Measurements from ENCODE around the gene MPL.

MPL gene

GRCh38 chr1:43304771-43305300, 32.8 kb upstream of the MPL start:
- no peak overlapping the region for H3K4ac ChIP-seq (ENCODE audit: low read depth, low read length)
- no peak overlapping the region for H3K18ac ChIP-seq (ENCODE audit: low read length)
- WGBS (ENCODE audit: extremely low coverage, insufficient coverage, insufficient read length): no CpG with 5 or more reads among the region's 46 CpGs
- no peaks in the 10 kb centered on the region for H3K36me3 ChIP-seq (ENCODE audit: control insufficient read depth in 1 of 2, insufficient read depth in 2 of 2, low read length in 2 of 2)
- H3K9ac ChIP-seq (ENCODE audit: low read length): no peak overlapping the region
- H4K12ac ChIP-seq (ENCODE audit: low read depth, low read length): no peak overlapping the region
- no peak overlapping the region for H3K14ac ChIP-seq (ENCODE audit: low read length)
- H3K9me3 ChIP-seq (ENCODE audit: insufficient read depth, low read depth, low read length): peaks cover 3% of the 10 kb centered on the region
- H2BK5ac ChIP-seq (ENCODE audit: low read depth, low read length, poor library complexity): no peak overlapping the region
- no peak overlapping the region for H3K27ac ChIP-seq (ENCODE audit: low read depth, low read length)
- H2AK5ac ChIP-seq (ENCODE audit: low read length): no peak overlapping the region
- no peak overlapping the region for H4K91ac ChIP-seq (ENCODE audit: low read depth, low read length)
- H3K23ac ChIP-seq (ENCODE audit: low read length): no peak overlapping the region
- no peak overlapping the region for H2AFZ ChIP-seq (ENCODE audit: insufficient read depth, low read length, poor library complexity)
- H2BK12ac ChIP-seq (ENCODE audit: low read length): no peak overlapping the region
- H3K4me3 ChIP-seq (ENCODE audit: low read depth, low read length): no peak overlapping the region
- no peak overlapping the region for H2BK120ac ChIP-seq (ENCODE audit: insufficient read depth, low read length, poor library complexity)
- H3K79me1 ChIP-seq (ENCODE audit: low read length): no peaks in the 10 kb centered on the region
- no peak for DNase-seq
- no peaks in the 10 kb centered on the region for H3K4me1 ChIP-seq (ENCODE audit: control insufficient read depth in 1 of 2, insufficient read depth in 2 of 2, low read length in 2 of 2)
- H4K8ac ChIP-seq (ENCODE audit: low read depth, low read length): no peak overlapping the region
- H3K4me2 ChIP-seq (ENCODE audit: low read length): no peak overlapping the region
- no peaks in the 10 kb centered on the region for H3K79me2 ChIP-seq (ENCODE audit: control insufficient read depth, insufficient read depth, low read length, poor library complexity)
- no peaks in the 10 kb centered on the region for H3K27me3 ChIP-seq (ENCODE audit: insufficient read depth, low read length)

GRCh38 chr1:43305461-43305860, 32.2 kb upstream of the MPL start:
- no peak for DNase-seq
- H3K79me1 ChIP-seq (ENCODE audit: low read length): no peaks in the 10 kb centered on the region
- H3K4ac ChIP-seq (ENCODE audit: low read depth, low read length): no peak overlapping the region
- H2BK5ac ChIP-seq (ENCODE audit: low read depth, low read length, poor library complexity): no peak overlapping the region
- no peak overlapping the region for H3K18ac ChIP-seq (ENCODE audit: low read length)
- no peaks in the 10 kb centered on the region for H3K4me1 ChIP-seq (ENCODE audit: control insufficient read depth in 1 of 2, insufficient read depth in 2 of 2, low read length in 2 of 2)
- no peak overlapping the region for H2AK5ac ChIP-seq (ENCODE audit: low read length)
- H3K9me3 ChIP-seq (ENCODE audit: insufficient read depth, low read depth, low read length): peaks cover 3% of the 10 kb centered on the region
- H2BK120ac ChIP-seq (ENCODE audit: insufficient read depth, low read length, poor library complexity): no peak overlapping the region
- H2AFZ ChIP-seq (ENCODE audit: insufficient read depth, low read length, poor library complexity): no peak overlapping the region
- H3K79me2 ChIP-seq (ENCODE audit: control insufficient read depth, insufficient read depth, low read length, poor library complexity): no peaks in the 10 kb centered on the region
- no peak overlapping the region for H3K14ac ChIP-seq (ENCODE audit: low read length)
- no peak overlapping the region for H3K4me2 ChIP-seq (ENCODE audit: low read length)
- H2BK12ac ChIP-seq (ENCODE audit: low read length): no peak overlapping the region
- no peak overlapping the region for H3K23ac ChIP-seq (ENCODE audit: low read length)
- H3K36me3 ChIP-seq (ENCODE audit: control insufficient read depth in 1 of 2, insufficient read depth in 2 of 2, low read length in 2 of 2): no peaks in the 10 kb centered on the region
- H4K91ac ChIP-seq (ENCODE audit: low read depth, low read length): no peak overlapping the region
- no CpG with 5 or more reads among the region's 3 CpGs for WGBS (ENCODE audit: extremely low coverage, insufficient coverage, insufficient read length)
- H3K9ac ChIP-seq (ENCODE audit: low read length): no peak overlapping the region
- no peak overlapping the region for H3K27ac ChIP-seq (ENCODE audit: low read depth, low read length)
- H4K12ac ChIP-seq (ENCODE audit: low read depth, low read length): no peak overlapping the region
- H4K8ac ChIP-seq (ENCODE audit: low read depth, low read length): no peak overlapping the region
- no peaks in the 10 kb centered on the region for H3K27me3 ChIP-seq (ENCODE audit: insufficient read depth, low read length)
- H3K4me3 ChIP-seq (ENCODE audit: low read depth, low read length): no peak overlapping the region

GRCh38 chr1:43305926-43306687, 31.5 kb upstream of the MPL start:
- no peaks in the 10 kb centered on the region for H3K4me1 ChIP-seq (ENCODE audit: control insufficient read depth in 1 of 2, insufficient read depth in 2 of 2, low read length in 2 of 2)
- H3K9ac ChIP-seq (ENCODE audit: low read length): no peak overlapping the region
- no peak overlapping the region for H4K91ac ChIP-seq (ENCODE audit: low read depth, low read length)
- H2AFZ ChIP-seq (ENCODE audit: insufficient read depth, low read length, poor library complexity): no peak overlapping the region
- H3K79me2 ChIP-seq (ENCODE audit: control insufficient read depth, insufficient read depth, low read length, poor library complexity): no peaks in the 10 kb centered on the region
- H3K4ac ChIP-seq (ENCODE audit: low read depth, low read length): no peak overlapping the region
- no peak overlapping the region for H2AK5ac ChIP-seq (ENCODE audit: low read length)
- H2BK120ac ChIP-seq (ENCODE audit: insufficient read depth, low read length, poor library complexity): no peak overlapping the region
- no peak overlapping the region for H2BK5ac ChIP-seq (ENCODE audit: low read depth, low read length, poor library complexity)
- peaks cover 3% of the 10 kb centered on the region for H3K9me3 ChIP-seq (ENCODE audit: insufficient read depth, low read depth, low read length)
- no peak overlapping the region for H3K27ac ChIP-seq (ENCODE audit: low read depth, low read length)
- no peaks in the 10 kb centered on the region for H3K27me3 ChIP-seq (ENCODE audit: insufficient read depth, low read length)
- no peak for DNase-seq
- no peak overlapping the region for H3K4me3 ChIP-seq (ENCODE audit: low read depth, low read length)
- H3K23ac ChIP-seq (ENCODE audit: low read length): no peak overlapping the region
- WGBS (ENCODE audit: extremely low coverage, insufficient coverage, insufficient read length): no CpG with 5 or more reads among the region's 6 CpGs
- H4K8ac ChIP-seq (ENCODE audit: low read depth, low read length): no peak overlapping the region
- no peak overlapping the region for H3K4me2 ChIP-seq (ENCODE audit: low read length)
- H4K12ac ChIP-seq (ENCODE audit: low read depth, low read length): no peak overlapping the region
- no peak overlapping the region for H3K14ac ChIP-seq (ENCODE audit: low read length)
- H3K36me3 ChIP-seq (ENCODE audit: control insufficient read depth in 1 of 2, insufficient read depth in 2 of 2, low read length in 2 of 2): no peaks in the 10 kb centered on the region
- H3K18ac ChIP-seq (ENCODE audit: low read length): no peak overlapping the region
- H3K79me1 ChIP-seq (ENCODE audit: low read length): no peaks in the 10 kb centered on the region
- no peak overlapping the region for H2BK12ac ChIP-seq (ENCODE audit: low read length)

- Histone ChIP-seq H3K9me3 (ENCODE audit: insufficient read depth, low read depth, low read length) (peaks cover 3% of the 10 kb centered on the region), H2BK12ac (ENCODE audit: low read length) (no peak overlapping the region), H2AFZ (ENCODE audit: insufficient read depth, low read length, poor library complexity) (no peak overlapping the region), H3K4ac (ENCODE audit: low read depth, low read length) (no peak overlapping the region), H3K27ac (ENCODE audit: low read depth, low read length) (no peak overlapping the region), H3K79me1 (ENCODE audit: low read length) (no peaks in the 10 kb centered on the region), H4K12ac (ENCODE audit: low read depth, low read length) (no peak overlapping the region), H3K14ac (ENCODE audit: low read length) (no peak overlapping the region), H4K8ac (ENCODE audit: low read depth, low read length) (no peak overlapping the region), H2AK5ac (ENCODE audit: low read length) (no peak overlapping the region), H3K9ac (ENCODE audit: low read length) (no peak overlapping the region), H3K4me3 (ENCODE audit: low read depth, low read length) (no peak overlapping the region), H2BK5ac (ENCODE audit: low read depth, low read length, poor library complexity) (no peak overlapping the region), H3K18ac (ENCODE audit: low read length) (no peak overlapping the region), H3K36me3 (ENCODE audit: control insufficient read depth in 1 of 2, insufficient read depth in 2 of 2, low read length in 2 of 2) (no peaks in the 10 kb centered on the region), H3K23ac (ENCODE audit: low read length) (no peak overlapping the region), H3K79me2 (ENCODE audit: control insufficient read depth, insufficient read depth, low read length, poor library complexity) (no peaks in the 10 kb centered on the region), H3K4me2 (ENCODE audit: low read length) (no peak overlapping the region), H4K91ac (ENCODE audit: low read depth, low read length) (no peak overlapping the region), H2BK120ac (ENCODE audit: insufficient read depth, low read length, poor library complexity) (no peak overlapping the region), H3K4me1 (ENCODE audit: control insufficient read depth in 1 of 2, insufficient read depth in 2 of 2, low read length in 2 of 2) (no peaks in the 10 kb centered on the region), H3K27me3 (ENCODE audit: insufficient read depth, low read length) (no peaks in the 10 kb centered on the region)
- DNase-seq: no peak
- WGBS (ENCODE audit: extremely low coverage, insufficient coverage, insufficient read length): no CpG with 5 or more reads among the region's 17 CpGs
Measured at GRCh38 chr1:43306688-43307457, 30.7 kb upstream of the MPL start.
